Body of pancreas (tissue), 4 donors: ENCODE measurements around the gene PHF21B.

Experiments used
- POLR2A ChIP-seq, 3 donors: fragments of 450-650 bp; IDR thresholded peaks; one replicate each; pipeline ENCODE4 v1.6.1; 2016; ENCODE audit warnings: antibody characterized with exemption in 3 of 3, mild to moderate bottlenecking in 2 of 3
- TF ChIP-seq, protein P1 (sequence below), 7 experiments: fragments of 450-650 bp in 4 of 7; fragments of 200-600 bp in 3 of 7; sonication (generic) in 3 of 7; IDR thresholded peaks; one replicate each; pipeline ENCODE4 v1.5.1; 2016 to 2019; ENCODE audit warnings: antibody characterized with exemption in 7 of 7

DNA sequence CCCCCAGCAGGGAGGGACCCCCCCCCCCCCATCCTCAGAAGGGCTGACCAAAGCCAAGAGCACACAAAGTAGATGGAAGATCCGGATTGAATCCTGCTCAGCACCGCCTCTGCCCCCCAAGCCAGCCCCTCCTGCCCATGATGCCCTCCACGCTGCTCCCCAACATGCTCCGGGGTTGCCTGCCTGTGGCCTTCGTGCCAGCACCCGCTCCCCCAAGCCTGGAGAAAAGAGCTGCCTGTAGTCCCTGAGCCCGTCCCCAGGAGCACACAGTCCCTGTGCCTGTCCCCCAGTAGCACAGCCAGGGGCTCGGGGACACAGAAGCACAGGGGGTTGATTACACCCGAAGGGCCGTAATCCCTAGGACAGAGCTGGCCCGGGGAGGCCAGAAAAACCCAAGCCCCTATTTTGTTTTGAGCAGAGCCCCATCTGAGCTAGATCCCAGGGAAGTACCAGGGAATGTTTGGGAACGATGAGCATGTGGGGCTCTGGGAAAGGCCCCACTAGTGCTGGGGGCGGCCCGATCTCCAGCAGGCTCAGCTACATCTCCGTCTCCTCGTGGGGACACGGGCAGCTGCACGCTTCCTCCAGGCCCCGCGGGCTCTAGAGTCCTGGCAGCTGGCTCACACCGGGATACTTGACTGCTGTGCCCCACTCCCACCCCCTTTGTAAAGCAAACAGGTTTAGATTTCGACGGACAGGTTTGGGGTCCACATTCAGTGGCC lies 66.7 kb downstream of the PHF21B start:
- TF ChIP-seq, protein P1, sequence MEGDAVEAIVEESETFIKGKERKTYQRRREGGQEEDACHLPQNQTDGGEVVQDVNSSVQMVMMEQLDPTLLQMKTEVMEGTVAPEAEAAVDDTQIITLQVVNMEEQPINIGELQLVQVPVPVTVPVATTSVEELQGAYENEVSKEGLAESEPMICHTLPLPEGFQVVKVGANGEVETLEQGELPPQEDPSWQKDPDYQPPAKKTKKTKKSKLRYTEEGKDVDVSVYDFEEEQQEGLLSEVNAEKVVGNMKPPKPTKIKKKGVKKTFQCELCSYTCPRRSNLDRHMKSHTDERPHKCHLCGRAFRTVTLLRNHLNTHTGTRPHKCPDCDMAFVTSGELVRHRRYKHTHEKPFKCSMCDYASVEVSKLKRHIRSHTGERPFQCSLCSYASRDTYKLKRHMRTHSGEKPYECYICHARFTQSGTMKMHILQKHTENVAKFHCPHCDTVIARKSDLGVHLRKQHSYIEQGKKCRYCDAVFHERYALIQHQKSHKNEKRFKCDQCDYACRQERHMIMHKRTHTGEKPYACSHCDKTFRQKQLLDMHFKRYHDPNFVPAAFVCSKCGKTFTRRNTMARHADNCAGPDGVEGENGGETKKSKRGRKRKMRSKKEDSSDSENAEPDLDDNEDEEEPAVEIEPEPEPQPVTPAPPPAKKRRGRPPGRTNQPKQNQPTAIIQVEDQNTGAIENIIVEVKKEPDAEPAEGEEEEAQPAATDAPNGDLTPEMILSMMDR (IDR thresholded peaks at IDR 0.05), result no peak
- TF ChIP-seq POLR2A (IDR thresholded peaks at IDR 0.05), result no peak
